IMR-90 (cell line): Measurements from ENCODE around the gene PHIP. TPM values are rescaled to one million over a fixed set of nuclear protein-coding genes. Genes with fewer than 3 reads are reported as not detected.
A peak's percentile ranks its signal among the peaks of the same experiment; 100 is the strongest.

ENCODE experiments used
- ATAC-seq: fragments of 200-7000 bp; cut with Tn5 transposase; 2 replicates; pipeline ENCODE4 v1.9.1; 2020; ENCODE audit warnings: low read depth, mild to moderate bottlenecking, moderate library complexity
- BruUV-seq: library from RNA; stranded (reverse); fragments of 400-500 nt; replicated peaks from 2 replicates; lab custom pipeline; 2021; lab: Mats Ljungman, UMichigan
- CTCF ChIA-PET: fragments of 300-600 bp; formaldehyde crosslinking; extraction: SDS; loops from one replicate; lab custom pipeline; 2021; ENCODE audit warnings: antibody characterized with exemption; lab: Yijun Ruan, JAX
- POLR2A ChIA-PET: fragments of 300-600 bp; sonication (Branson Sonifier 250); formaldehyde crosslinking; loops from one replicate; lab custom pipeline; 2022; ENCODE audit warnings: antibody characterized with exemption; ENCODE audit not compliant: unreplicated experiment; lab: Charles Lee
- DNase-seq: peaks from one replicate; pipeline ENCODE4 v3.0.0; 2013
- H2AFZ ChIP-seq: replicated peaks from 2 replicates; pipeline ENCODE3; 2013; ENCODE audit warnings: low read length, mild to moderate bottlenecking; ENCODE audit not compliant: poor library complexity
- H2AK5ac ChIP-seq: 2 replicates; pipeline ENCODE4 v1.6.1; 2013; ENCODE audit warnings: low read depth, low read length, inconsistent platforms
- H2AK9ac ChIP-seq: replicated peaks from 2 replicates; pipeline ENCODE3; 2013; ENCODE audit warnings: mild to moderate bottlenecking, low read depth, low read length, moderate library complexity; ENCODE audit not compliant: poor library complexity
- H2BK120ac ChIP-seq: 2 replicates; pipeline ENCODE4 v1.6.1; 2013; ENCODE audit warnings: low read depth, low read length, inconsistent platforms
- H2BK15ac ChIP-seq: 3 replicates; pipeline ENCODE4 v1.6.1; 2013; ENCODE audit warnings: low read depth, low read length, inconsistent platforms
- H2BK20ac ChIP-seq: 2 replicates; pipeline ENCODE4 v1.6.1; 2013; ENCODE audit warnings: low read depth, mild to moderate bottlenecking, inconsistent platforms, low read length, moderate library complexity
- H2BK5ac ChIP-seq: 2 replicates; pipeline ENCODE4 v1.6.1; 2013; ENCODE audit warnings: mild to moderate bottlenecking, low read depth, low read length, inconsistent platforms; ENCODE audit not compliant: poor library complexity, severe bottlenecking
- H3K14ac ChIP-seq: replicated peaks from 2 replicates; pipeline ENCODE4 v1.6.1; 2013; ENCODE audit warnings: low read depth, low read length, inconsistent platforms
- H3K18ac ChIP-seq: 2 replicates; pipeline ENCODE4 v1.6.1; 2013; ENCODE audit warnings: low read depth, low read length, control low read depth
- H3K23ac ChIP-seq: 2 replicates; pipeline ENCODE4 v1.6.1; 2013; ENCODE audit warnings: low read depth, low read length, inconsistent platforms
- H3K27ac ChIP-seq: 2 replicates; pipeline ENCODE4 v1.5.1; 2013; ENCODE audit warnings: mild to moderate bottlenecking, control low read depth, low read length; ENCODE audit not compliant: insufficient read depth
- H3K27me3 ChIP-seq: 2 replicates; pipeline ENCODE4 v1.6.1; 2013; ENCODE audit warnings: low read length; ENCODE audit not compliant: control insufficient read depth, insufficient read depth
- H3K36me3 ChIP-seq: 2 replicates; pipeline ENCODE4 v1.6.1; 2013; ENCODE audit warnings: low read length, mixed read lengths; ENCODE audit not compliant: control insufficient read depth, insufficient read depth
- H3K4ac ChIP-seq: 2 replicates; pipeline ENCODE4 v1.6.1; 2013; ENCODE audit warnings: low read depth, low read length, inconsistent platforms
- H3K4me1 ChIP-seq: 2 replicates; pipeline ENCODE4 v1.6.1; 2013; ENCODE audit warnings: low read length, mixed read lengths; ENCODE audit not compliant: control insufficient read depth, insufficient read depth
- H3K4me2 ChIP-seq: 2 replicates; pipeline ENCODE4 v1.6.1; 2013; ENCODE audit warnings: low read depth, mild to moderate bottlenecking, control low read depth, low read length, moderate library complexity
- H3K4me3 ChIP-seq: 2 replicates; pipeline ENCODE4 v1.5.1; 2013; ENCODE audit warnings: low read depth, mild to moderate bottlenecking, control low read depth, low read length, moderate library complexity; ENCODE audit not compliant: insufficient read depth
- H3K56ac ChIP-seq: 2 replicates; pipeline ENCODE4 v1.6.1; 2013; ENCODE audit warnings: low read length, inconsistent platforms; ENCODE audit not compliant: insufficient read depth; ENCODE audit errors: extremely low read depth
- H3K79me1 ChIP-seq, 2 experiments: 2 replicates each; pipeline ENCODE4 v1.6.1; 2013; ENCODE audit warnings: low read length in 2 of 2, inconsistent platforms in 1 of 2, low read depth in 1 of 2
- H3K9ac ChIP-seq: 2 replicates; pipeline ENCODE4 v1.6.1; 2013; ENCODE audit warnings: low read depth, low read length, control low read depth
- H3K9me1 ChIP-seq: 2 replicates; pipeline ENCODE4 v1.6.1; 2013; ENCODE audit warnings: low read length, inconsistent platforms; ENCODE audit not compliant: insufficient read depth
- H3K9me3 ChIP-seq: 2 replicates; pipeline ENCODE4 v1.6.1; 2013; ENCODE audit warnings: low read length; ENCODE audit not compliant: control insufficient read depth, insufficient read depth
- H4K20me1 ChIP-seq: 2 replicates; pipeline ENCODE4 v1.6.1; 2013; ENCODE audit warnings: low read length, inconsistent platforms; ENCODE audit not compliant: insufficient read depth
- H4K5ac ChIP-seq: 2 replicates; pipeline ENCODE4 v1.6.1; 2013; ENCODE audit warnings: mild to moderate bottlenecking, low read depth, low read length, control low read depth
- H4K8ac ChIP-seq, 2 experiments: 2 replicates each; pipeline ENCODE4 v1.6.1; 2013; ENCODE audit warnings: low read depth in 2 of 2, low read length in 2 of 2, control low read depth in 1 of 2, inconsistent platforms in 1 of 2
- H4K91ac ChIP-seq: 2 replicates; pipeline ENCODE4 v1.6.1; 2013; ENCODE audit warnings: low read depth, low read length, inconsistent platforms; ENCODE audit not compliant: insufficient read depth
- BHLHE40 ChIP-seq: fragments of 150-350 bp; IDR thresholded peaks from 2 replicates; pipeline ENCODE4 v1.6.1; 2016; ENCODE audit warnings: mild to moderate bottlenecking, low read depth, low read length
- CEBPB ChIP-seq: IDR thresholded peaks from 2 replicates; pipeline ENCODE4 v1.6.1; 2012; ENCODE audit warnings: low read depth, low read length, improper control_type of control experiment
- CHD1 ChIP-seq: IDR thresholded peaks from 2 replicates; pipeline ENCODE4 v1.6.1; 2012; ENCODE audit warnings: low read depth, low read length, improper control_type of control experiment
- ELK1 ChIP-seq: fragments of 150-350 bp; IDR thresholded peaks from 2 replicates; pipeline ENCODE4 v1.6.1; 2016; ENCODE audit warnings: low read depth, mild to moderate bottlenecking, low read length, moderate library complexity, borderline replicate concordance
- FOS ChIP-seq: fragments of 150-350 bp; IDR thresholded peaks from 2 replicates; pipeline ENCODE4 v1.6.1; 2016; ENCODE audit warnings: low read depth, low read length
- MAFK ChIP-seq: IDR thresholded peaks from 2 replicates; pipeline ENCODE4 v1.6.1; 2012; ENCODE audit warnings: low read depth, low read length, improper control_type of control experiment
- MXI1 ChIP-seq: IDR thresholded peaks from 2 replicates; pipeline ENCODE4 v1.6.1; 2012; ENCODE audit warnings: low read depth, mild to moderate bottlenecking, low read length, moderate library complexity, borderline replicate concordance
- NFE2L2 ChIP-seq: fragments of 150-350 bp; IDR thresholded peaks from 2 replicates; pipeline ENCODE4 v1.6.1; 2016; ENCODE audit warnings: low read depth, mild to moderate bottlenecking, low read length
- POLR2A ChIP-seq: IDR thresholded peaks from 2 replicates; pipeline ENCODE4 v1.6.1; 2012; ENCODE audit warnings: mild to moderate bottlenecking, low read depth, low read length
- RAD21 ChIP-seq: IDR thresholded peaks from 2 replicates; pipeline ENCODE4 v1.6.1; 2012; ENCODE audit warnings: low read length, improper control_type of control experiment
- RCOR1 ChIP-seq: IDR thresholded peaks from 2 replicates; pipeline ENCODE4 v1.6.1; 2012; ENCODE audit warnings: mild to moderate bottlenecking, low read length, improper control_type of control experiment; ENCODE audit not compliant: insufficient replicate concordance
- RFX5 ChIP-seq: IDR thresholded peaks from 2 replicates; pipeline ENCODE4 v1.8.0; 2012; ENCODE audit warnings: low read depth, mild to moderate bottlenecking, low read length, moderate library complexity
- SMC3 ChIP-seq: fragments of 150-350 bp; IDR thresholded peaks from 2 replicates; pipeline ENCODE4 v1.6.1; 2016; ENCODE audit warnings: low read depth, mild to moderate bottlenecking, antibody characterized with exemption, low read length, moderate library complexity
- WGBS, 2 experiments: methylation state at CpG; one replicate each; pipeline versions ENCODE4 v1.1.5 to v1.1.7; 2013; ENCODE audit warnings: missing lambda C conversion rate in 2 of 2; ENCODE audit not compliant: insufficient read length in 1 of 2; ENCODE audit errors: extremely low coverage in 2 of 2; 5-methylcytosine and 5-hydroxymethylcytosine counted together
- dilution Hi-C: fragments of 300-500 bp; cut with HindIII; formaldehyde crosslinking; loops from one replicate; pipeline ENCODE4 v1.14.3; 2018; ENCODE audit warnings: low sequenced_read_pairs; ENCODE audit not compliant: unreplicated experiment
- in situ Hi-C: fragments of 300-500 bp; cut with MboI; formaldehyde crosslinking; loops from 3 replicates; pipeline ENCODE4 v1.14.3; 2019; ENCODE audit warnings: low sequenced_read_pairs, inconsistent platforms, mixed read lengths
- intact Hi-C: fragments of 100-400 bp; cut with micrococcal nuclease; formaldehyde crosslinking; loops from 2 replicates; pipeline ENCODE4 v1.10.0; 2022
- polyA plus RNA-seq, 3 experiments: library from polyadenylated mRNA; depleted of rRNA; stranded (reverse); fragments of >200 nt; gene quantifications; 2 replicates each; pipeline ENCODE4 v1.2.3, GENCODE V29; 2012; ENCODE audit warnings: low replicate concordance in 1 of 3
- total RNA-seq: library from RNA; depleted of rRNA; stranded (reverse); fragments of >200 nt; gene quantifications from 2 replicates; pipeline ENCODE4 v1.2.3, GENCODE V29; 2012
- TF ChIP-seq, protein P1 (sequence below): conservative IDR thresholded peaks from 2 replicates; pipeline ENCODE4 v1.5.1; 2012; ENCODE audit warnings: mild to moderate bottlenecking, low read depth, low read length, improper control_type of control experiment
- TF ChIP-seq, protein P2 (sequence below): fragments of 150-350 bp; IDR thresholded peaks from 2 replicates; pipeline ENCODE4 v1.6.1; 2017; ENCODE audit warnings: mild to moderate bottlenecking, antibody characterized with exemption, low read length, low read depth

Gene PHIP
- total and polyA plus RNA-seq, 2 of the 4 experiments (the other 2 are of a cell fraction): 3.4 to 20.4 TPM

GRCh38 chr6:79077715-79078074 lies 359 bp downstream of the PHIP start:
- 0 out of 2 replicates have a peak overlapping the region, but pooled peaks have one; percentile 56 for H2BK120ac ChIP-seq
- H3K36me3 ChIP-seq: no peaks in the 10 kb centered on the region
- H2BK15ac ChIP-seq: no peak overlapping the region
- H3K14ac ChIP-seq: peak overlapping the region; percentile 78; the same call in 1 of the 2 replicates
- H4K20me1 ChIP-seq: no peaks in the 10 kb centered on the region; the same call in 1 of the 2 replicates
- H3K27me3 ChIP-seq: no peaks in the 10 kb centered on the region
- dilution Hi-C loops: no loop called here
- peak overlapping the region; percentile 90 for H2BK5ac ChIP-seq
- H2BK20ac ChIP-seq: no peak overlapping the region
- H3K18ac ChIP-seq: peak overlapping the region; percentile 47; the same call in 1 of the 2 replicates
- H3K56ac ChIP-seq: no peak overlapping the region
- WGBS, 2 experiments: 0% methylated on average over 9 of the region's 49 CpGs; no CpG with 5 or more reads in 1 of the 2 experiments
- in situ Hi-C loops: no loop called here
- intact Hi-C loops: loop anchor here (1.0 to 10.0 kb wide), 8 partner anchors 130 to 1613 kb away; partner anchors contain the start of genes HMGN3, HTR1B, IRAK1BP1 and LCA5
- no peaks in the 10 kb centered on the region for H3K9me1 ChIP-seq
- peak overlapping the region; percentile 82 for H3K4ac ChIP-seq
- 0 out of 2 replicates have a peak overlapping the region, but pooled peaks have one; percentile 10 for H3K4me2 ChIP-seq
- H3K9me3 ChIP-seq: no peaks in the 10 kb centered on the region
- no TSS peak for BruUV-seq
- H4K91ac ChIP-seq: peak overlapping the region; percentile 83
- H3K4me1 ChIP-seq: no peaks in the 10 kb centered on the region
- TF ChIP-seq SMC3 (no peak), FOS (no peak), RAD21 (no peak), POLR2A (no peak), CEBPB (no peak), NFE2L2 (no peak), ELK1 (no peak), RFX5 (no peak), RCOR1 (no peak), BHLHE40 (no peak), MAFK (no peak), CHD1 (no peak), MXI1 (no peak)
- TF ChIP-seq, protein P1, sequence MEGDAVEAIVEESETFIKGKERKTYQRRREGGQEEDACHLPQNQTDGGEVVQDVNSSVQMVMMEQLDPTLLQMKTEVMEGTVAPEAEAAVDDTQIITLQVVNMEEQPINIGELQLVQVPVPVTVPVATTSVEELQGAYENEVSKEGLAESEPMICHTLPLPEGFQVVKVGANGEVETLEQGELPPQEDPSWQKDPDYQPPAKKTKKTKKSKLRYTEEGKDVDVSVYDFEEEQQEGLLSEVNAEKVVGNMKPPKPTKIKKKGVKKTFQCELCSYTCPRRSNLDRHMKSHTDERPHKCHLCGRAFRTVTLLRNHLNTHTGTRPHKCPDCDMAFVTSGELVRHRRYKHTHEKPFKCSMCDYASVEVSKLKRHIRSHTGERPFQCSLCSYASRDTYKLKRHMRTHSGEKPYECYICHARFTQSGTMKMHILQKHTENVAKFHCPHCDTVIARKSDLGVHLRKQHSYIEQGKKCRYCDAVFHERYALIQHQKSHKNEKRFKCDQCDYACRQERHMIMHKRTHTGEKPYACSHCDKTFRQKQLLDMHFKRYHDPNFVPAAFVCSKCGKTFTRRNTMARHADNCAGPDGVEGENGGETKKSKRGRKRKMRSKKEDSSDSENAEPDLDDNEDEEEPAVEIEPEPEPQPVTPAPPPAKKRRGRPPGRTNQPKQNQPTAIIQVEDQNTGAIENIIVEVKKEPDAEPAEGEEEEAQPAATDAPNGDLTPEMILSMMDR: no peak
- TF ChIP-seq, protein P2, sequence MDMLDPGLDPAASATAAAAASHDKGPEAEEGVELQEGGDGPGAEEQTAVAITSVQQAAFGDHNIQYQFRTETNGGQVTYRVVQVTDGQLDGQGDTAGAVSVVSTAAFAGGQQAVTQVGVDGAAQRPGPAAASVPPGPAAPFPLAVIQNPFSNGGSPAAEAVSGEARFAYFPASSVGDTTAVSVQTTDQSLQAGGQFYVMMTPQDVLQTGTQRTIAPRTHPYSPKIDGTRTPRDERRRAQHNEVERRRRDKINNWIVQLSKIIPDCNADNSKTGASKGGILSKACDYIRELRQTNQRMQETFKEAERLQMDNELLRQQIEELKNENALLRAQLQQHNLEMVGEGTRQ: no peak
- peak overlapping the region; percentile 84 for H3K9ac ChIP-seq
- peak overlapping the region; percentile 72 for H4K5ac ChIP-seq
- 0 out of 2 replicates have a peak overlapping the region, but pooled peaks have one; percentile 73 for H3K23ac ChIP-seq
- H4K8ac ChIP-seq: peak overlapping the region; percentile 8 to 41; a peak in 2 of 4 replicates
- DNase-seq: no peak
- ChIA-PET POLR2A (no interaction called here), CTCF (interaction anchor here (1.3 kb wide), 1 partner anchor 156 kb away, joined by 3 read pairs; no protein-coding TSS in a partner anchor)
- H2AK9ac ChIP-seq: peak overlapping the region; percentile 87
- H3K79me1 ChIP-seq: peaks cover 3 to 7% of the 10 kb centered on the region in 2 experiments; a peak in 2 of 4 replicates
- peak; percentile 24 for ATAC-seq
- peak overlapping the region; percentile 75 for H3K4me3 ChIP-seq
- H2AK5ac ChIP-seq: no peak overlapping the region
- peak overlapping the region; percentile 99 for H2AFZ ChIP-seq
- peak overlapping the region; percentile 95 for H3K27ac ChIP-seq
